Osteocyte (in vitro differentiated cells): Measurements from ENCODE around the gene PWWP2A. TPM values are rescaled to one million over a fixed set of nuclear protein-coding genes. Genes with fewer than 3 reads are reported as not detected.
A peak's percentile ranks its signal among the peaks of the same experiment; 100 is the strongest.
"Not testable (repeated sequence)": the region's sequence is repeated elsewhere in the genome, so short reads cannot be mapped to it uniquely, and the experiment has no call there.

ENCODE experiments used
- DNase-seq: peaks from one replicate; pipeline ENCODE4 v3.0.0; 2021; ENCODE audit warnings: mixed read lengths; ENCODE audit not compliant: unreplicated experiment; ENCODE audit errors: extremely low spot score
- H3K27ac Mint-ChIP-seq: one replicate; pipeline ENCODE4 v1.8.0; 2021; ENCODE audit warnings: mild to moderate bottlenecking, mixed read lengths; ENCODE audit not compliant: unreplicated experiment
- H3K27me3 Mint-ChIP-seq: one replicate; pipeline ENCODE4 v1.8.0; 2021; ENCODE audit warnings: mixed read lengths; ENCODE audit not compliant: unreplicated experiment
- H3K36me3 Mint-ChIP-seq: one replicate; pipeline ENCODE4 v1.8.0; 2021; ENCODE audit warnings: mixed read lengths; ENCODE audit not compliant: unreplicated experiment
- H3K4me1 Mint-ChIP-seq: one replicate; pipeline ENCODE4 v1.8.0; 2021; ENCODE audit warnings: mixed read lengths; ENCODE audit not compliant: unreplicated experiment
- H3K4me3 Mint-ChIP-seq: one replicate; pipeline ENCODE4 v1.8.0; 2021; ENCODE audit warnings: mild to moderate bottlenecking, moderate library complexity, mixed read lengths; ENCODE audit not compliant: unreplicated experiment
- H3K9me3 Mint-ChIP-seq: one replicate; pipeline ENCODE4 v1.8.0; 2021; ENCODE audit warnings: mixed read lengths; ENCODE audit not compliant: unreplicated experiment
- total RNA-seq: library from RNA; stranded (reverse); gene quantifications from 2 replicates; pipeline ENCODE4 v1.2.1, GENCODE V29; 2021
- TF ChIP-seq, protein P1 (sequence below): fragments of 200-600 bp; sonication (generic); IDR thresholded peaks from 2 replicates; pipeline ENCODE4 v1.5.0; 2021; ENCODE audit warnings: antibody characterized with exemption, mild to moderate bottlenecking, moderate library complexity

The PWWP2A gene
- total RNA-seq, 1 donor from 2014 or later: 22.3 TPM

DNA sequence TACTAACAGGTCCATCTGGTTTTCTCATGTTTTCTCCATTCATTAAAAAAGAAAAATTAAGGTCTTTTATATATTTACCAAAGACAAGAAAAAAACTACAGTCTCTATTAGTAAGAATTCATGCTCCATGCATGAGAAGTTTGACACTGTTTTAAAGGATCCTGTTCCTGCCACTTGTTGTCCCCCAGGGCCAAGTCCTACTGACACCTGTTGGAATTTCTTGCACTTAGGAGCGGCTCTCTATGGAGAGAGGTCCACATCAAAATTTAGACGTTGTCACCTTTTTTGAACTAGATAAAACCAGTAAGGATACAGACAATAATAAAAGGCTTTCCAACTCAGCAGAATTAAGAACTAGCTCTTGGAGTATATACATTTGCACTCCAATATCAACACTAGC is 42.3 kb downstream of the PWWP2A start:
- Mint-ChIP-seq H3K9me3 (no peaks in the 10 kb centered on the region), H3K4me3 (no peak overlapping the region), H3K27me3 (no peaks in the 10 kb centered on the region), H3K36me3 (peaks cover 16% of the 10 kb centered on the region), H3K4me1 (peaks cover 16% of the 10 kb centered on the region), H3K27ac (no peak overlapping the region)
- no peak for DNase-seq
- TF ChIP-seq, protein P1, sequence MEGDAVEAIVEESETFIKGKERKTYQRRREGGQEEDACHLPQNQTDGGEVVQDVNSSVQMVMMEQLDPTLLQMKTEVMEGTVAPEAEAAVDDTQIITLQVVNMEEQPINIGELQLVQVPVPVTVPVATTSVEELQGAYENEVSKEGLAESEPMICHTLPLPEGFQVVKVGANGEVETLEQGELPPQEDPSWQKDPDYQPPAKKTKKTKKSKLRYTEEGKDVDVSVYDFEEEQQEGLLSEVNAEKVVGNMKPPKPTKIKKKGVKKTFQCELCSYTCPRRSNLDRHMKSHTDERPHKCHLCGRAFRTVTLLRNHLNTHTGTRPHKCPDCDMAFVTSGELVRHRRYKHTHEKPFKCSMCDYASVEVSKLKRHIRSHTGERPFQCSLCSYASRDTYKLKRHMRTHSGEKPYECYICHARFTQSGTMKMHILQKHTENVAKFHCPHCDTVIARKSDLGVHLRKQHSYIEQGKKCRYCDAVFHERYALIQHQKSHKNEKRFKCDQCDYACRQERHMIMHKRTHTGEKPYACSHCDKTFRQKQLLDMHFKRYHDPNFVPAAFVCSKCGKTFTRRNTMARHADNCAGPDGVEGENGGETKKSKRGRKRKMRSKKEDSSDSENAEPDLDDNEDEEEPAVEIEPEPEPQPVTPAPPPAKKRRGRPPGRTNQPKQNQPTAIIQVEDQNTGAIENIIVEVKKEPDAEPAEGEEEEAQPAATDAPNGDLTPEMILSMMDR: no peak

DNA sequence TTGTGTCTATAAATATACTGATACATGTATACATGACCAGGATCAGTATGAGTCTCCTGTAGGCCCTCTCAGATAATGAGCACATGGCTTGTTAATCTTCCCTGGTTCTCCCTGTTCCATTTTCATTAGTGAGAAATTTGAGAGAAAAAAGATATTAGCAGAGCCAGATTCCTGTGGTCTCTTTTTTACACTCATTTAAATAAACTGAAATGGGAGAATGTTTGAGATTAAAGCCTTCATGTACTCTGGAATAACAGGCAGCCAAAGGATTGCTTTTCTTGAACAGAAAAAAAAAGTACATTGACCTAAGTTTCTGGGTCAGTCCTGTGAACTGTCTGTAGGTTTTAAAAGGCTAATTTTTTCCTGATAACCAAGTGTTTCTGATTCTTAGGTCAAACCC is 44.2 kb downstream of the PWWP2A start:
- no peak for DNase-seq
- H3K27ac Mint-ChIP-seq: no peak overlapping the region

DNA sequence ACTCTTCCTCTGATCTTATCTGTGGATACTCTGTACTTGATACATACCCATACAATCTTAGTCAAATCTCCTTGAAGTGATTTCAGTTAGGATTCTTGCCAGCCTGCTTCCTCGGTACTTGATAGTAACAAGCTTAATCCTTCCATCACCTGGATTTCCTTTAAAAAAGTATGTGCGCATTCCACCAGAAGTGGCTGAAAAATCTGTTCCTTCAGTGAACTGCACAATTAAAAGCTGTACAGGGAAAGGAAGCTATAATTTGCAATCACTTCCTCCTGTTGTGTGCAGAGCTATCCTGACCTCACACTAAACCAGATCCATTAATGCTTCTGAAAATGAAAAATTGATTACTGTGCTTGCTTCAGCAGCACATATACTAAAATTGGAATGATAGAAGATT is 47.3 kb downstream of the PWWP2A start:
- DNase-seq: no peak
- Mint-ChIP-seq H3K4me1 (peaks cover 2% of the 10 kb centered on the region), H3K36me3 (peaks cover 5% of the 10 kb centered on the region), H3K27me3 (no peaks in the 10 kb centered on the region), H3K9me3 (no peaks in the 10 kb centered on the region), H3K4me3 (no peak overlapping the region), H3K27ac (no peak overlapping the region)
- TF ChIP-seq, protein P1: no peak

More for the DNA sequence above, 44.2 kb downstream of the PWWP2A start:
- TF ChIP-seq, protein P1: no peak
- peaks cover 4% of the 10 kb centered on the region for H3K4me1 Mint-ChIP-seq
- no peaks in the 10 kb centered on the region for H3K9me3 Mint-ChIP-seq
- H3K27me3 Mint-ChIP-seq: no peaks in the 10 kb centered on the region
- H3K4me3 Mint-ChIP-seq: no peak overlapping the region
- H3K36me3 Mint-ChIP-seq: peaks cover 16% of the 10 kb centered on the region

DNA sequence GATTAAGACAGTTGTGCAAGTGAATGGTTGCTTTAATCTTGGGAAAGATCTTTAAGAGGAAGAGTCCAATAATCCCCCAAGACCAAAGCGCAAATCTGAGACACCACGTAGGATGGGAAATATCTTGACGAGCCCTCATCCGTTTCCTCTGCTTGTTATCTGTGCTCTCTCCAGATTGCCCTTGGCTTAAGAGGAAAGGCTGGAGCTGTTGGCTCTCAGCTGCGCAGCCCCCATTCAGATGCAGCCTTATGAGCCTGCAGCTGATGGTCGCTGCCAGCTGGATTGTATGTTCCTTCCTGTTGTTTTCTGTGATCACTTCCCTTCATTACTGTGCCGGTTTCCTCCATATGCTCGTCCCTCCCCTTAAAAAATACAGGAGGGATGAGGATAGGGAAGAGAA is 47.7 kb downstream of the PWWP2A start:
- Mint-ChIP-seq H3K9me3 (no peaks in the 10 kb centered on the region), H3K27ac (no peak overlapping the region), H3K36me3 (peaks cover 5% of the 10 kb centered on the region), H3K27me3 (no peaks in the 10 kb centered on the region), H3K4me3 (no peak overlapping the region), H3K4me1 (peaks cover 2% of the 10 kb centered on the region)
- TF ChIP-seq, protein P1: no peak
- no peak for DNase-seq

DNA sequence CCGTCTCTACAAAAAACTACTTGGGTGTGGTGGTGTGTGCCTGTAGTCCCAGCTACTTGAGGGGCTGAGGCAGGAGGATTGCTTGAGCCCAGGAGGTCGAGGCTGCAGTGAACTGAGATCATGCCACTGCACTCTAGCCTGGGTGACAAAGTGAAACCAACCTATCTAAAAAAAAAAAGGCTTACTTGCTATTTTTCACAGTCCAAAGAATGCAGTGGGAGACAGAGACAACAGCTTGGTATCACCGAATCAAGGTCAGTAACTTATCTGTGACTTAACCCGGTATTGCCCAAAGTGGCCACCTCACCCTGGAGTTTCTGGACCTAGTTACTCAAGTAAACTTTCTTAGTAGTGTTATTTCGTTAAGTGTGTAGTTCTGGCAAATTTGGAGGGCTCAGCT is 50.1 kb downstream of the PWWP2A start:
- not testable (repeated sequence) for H3K4me3 Mint-ChIP-seq, H3K4me1 Mint-ChIP-seq, H3K9me3 Mint-ChIP-seq, H3K27me3 Mint-ChIP-seq, DNase-seq
- peaks cover 13% of the 10 kb centered on the region for H3K36me3 Mint-ChIP-seq
- peak overlapping the region; percentile 7 for H3K27ac Mint-ChIP-seq
